CD4-positive, CD25-positive, alpha-beta regulatory T cell (primary cell): ENCODE results near the gene PLAGL1. TPM values are rescaled to one million over a fixed set of nuclear protein-coding genes. Genes with fewer than 3 reads are reported as not detected.
"Not testable (repeated sequence)": the region's sequence is repeated elsewhere in the genome, so short reads cannot be mapped to it uniquely, and the experiment has no call there.

Experiments used
- ATAC-seq, 2 donors: fragments of 150-1000 bp; cut with Tn5 transposase; one replicate each; pipeline ENCODE4 v1.10.0; 2021; ENCODE audit warnings: low read depth in 2 of 2, moderate number of reproducible peaks in 2 of 2, moderate library complexity in 1 of 2
- DNase-seq, 3 donors: peaks; one replicate each; pipeline versions ENCODE4 v3.0.0 to v3.0.0-alpha.2; 2012 to 2022; ENCODE audit warnings: mixed read lengths in 1 of 3
- H3K27ac ChIP-seq: one replicate; pipeline ENCODE4 v1.7.0; 2013; ENCODE audit warnings: mild to moderate bottlenecking, low read length; ENCODE audit not compliant: insufficient read depth, poor library complexity, severe bottlenecking
- H3K27me3 ChIP-seq: one replicate; pipeline ENCODE4 v1.7.0; 2013; ENCODE audit warnings: low read length; ENCODE audit not compliant: control insufficient read depth, insufficient read depth
- H3K36me3 ChIP-seq: one replicate; pipeline ENCODE4 v1.7.0; 2013; ENCODE audit warnings: mild to moderate bottlenecking, low read length, moderate library complexity; ENCODE audit not compliant: control insufficient read depth, insufficient read depth
- H3K4me1 ChIP-seq: 2 replicates; pipeline ENCODE4 v1.7.0; 2013; ENCODE audit warnings: mild to moderate bottlenecking, low read length; ENCODE audit not compliant: insufficient read depth, control insufficient read depth, poor library complexity, severe bottlenecking
- H3K4me3 ChIP-seq: one replicate; pipeline ENCODE4 v1.7.0; 2013; ENCODE audit warnings: low read depth, mild to moderate bottlenecking, low read length, moderate library complexity
- H3K9me3 ChIP-seq, 2 experiments: 1 replicate in 1 of 2; 2 replicates in 1 of 2; pipeline ENCODE4 v1.7.0; 2013; ENCODE audit warnings: low read length in 2 of 2, mild to moderate bottlenecking in 1 of 2, moderate library complexity in 1 of 2; ENCODE audit not compliant: control insufficient read depth in 2 of 2
- H3K27ac Mint-ChIP-seq, 3 donors: one replicate each; pipeline ENCODE4 v1.8.0; 2020 to 2022; ENCODE audit warnings: mild to moderate bottlenecking in 3 of 3, mixed read lengths in 3 of 3, moderate library complexity in 2 of 3
- H3K27me3 Mint-ChIP-seq: one replicate; pipeline ENCODE4 v1.8.0; 2022; ENCODE audit warnings: mild to moderate bottlenecking, mixed read lengths
- H3K36me3 Mint-ChIP-seq: one replicate; pipeline ENCODE4 v1.8.0; 2020; ENCODE audit warnings: mixed read lengths
- H3K4me1 Mint-ChIP-seq, 4 donors: one replicate each; pipeline ENCODE4 v1.8.0; 2020 to 2022; ENCODE audit warnings: mixed read lengths in 4 of 4, mild to moderate bottlenecking in 1 of 4
- H3K4me3 Mint-ChIP-seq, 4 donors: one replicate each; pipeline ENCODE4 v1.8.0; 2020 to 2022; ENCODE audit warnings: mild to moderate bottlenecking in 4 of 4, mixed read lengths in 4 of 4, moderate library complexity in 3 of 4
- H3K9me3 Mint-ChIP-seq, 7 donors: one replicate each; pipeline ENCODE4 v1.8.0; 2020 to 2022; ENCODE audit warnings: mixed read lengths in 7 of 7, mild to moderate bottlenecking in 3 of 7, moderate library complexity in 2 of 7
- polyA plus RNA-seq, 4 donors: library from polyadenylated mRNA; unstranded; fragments of 300-500 nt; fragmentation: Illumina TruSeq; gene quantifications; one replicate each; pipeline ENCODE4 v1.2.3, GENCODE V29; 2021
- total RNA-seq: library from RNA; stranded (reverse); gene quantifications from one replicate; pipeline ENCODE4 v1.2.3, GENCODE V29; 2022

PLAGL1 gene
- total and polyA plus RNA-seq, 5 donors from 2014 or later = 1.4 to 4.7 (median 2.8) TPM

DNA sequence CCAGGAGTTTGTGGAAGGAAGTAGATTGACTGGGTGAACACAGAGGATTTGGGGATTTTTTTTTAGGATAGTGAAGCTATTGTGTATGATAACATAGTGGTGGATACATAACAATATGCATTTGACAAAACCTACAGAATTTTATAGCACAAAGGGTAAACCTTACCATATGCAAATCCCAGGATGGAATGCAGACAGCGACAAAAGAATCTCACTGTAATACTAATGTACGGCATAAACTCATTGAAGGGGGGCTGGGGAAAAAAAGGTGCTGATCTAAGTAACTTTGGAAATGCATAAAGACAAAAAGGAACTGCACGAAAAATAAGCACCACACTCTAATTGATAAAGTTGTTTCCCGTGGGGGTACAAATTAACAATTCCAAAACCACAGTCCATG, 15.2 kb upstream of the PLAGL1 start:
- Histone ChIP-seq H3K9me3 (no peaks in the 10 kb centered on the region), H3K4me3 (no peak overlapping the region), H3K27ac (no peak overlapping the region), H3K36me3 (no peaks in the 10 kb centered on the region), H3K27me3 (no peaks in the 10 kb centered on the region), H3K4me1 (no peaks in the 10 kb centered on the region)
- ATAC-seq (no peak), DNase-seq (no peak)
- H3K27me3 Mint-ChIP-seq = peaks cover 30% of the 10 kb centered on the region
- H3K27ac Mint-ChIP-seq = peak overlapping the region in 1 of 3 donors; percentile 8
- no peak overlapping the region for H3K4me3 Mint-ChIP-seq
- no peaks in the 10 kb centered on the region for H3K36me3 Mint-ChIP-seq
- H3K4me1 Mint-ChIP-seq = no peaks in the 10 kb centered on the region
- H3K9me3 Mint-ChIP-seq = no peaks in the 10 kb centered on the region

DNA sequence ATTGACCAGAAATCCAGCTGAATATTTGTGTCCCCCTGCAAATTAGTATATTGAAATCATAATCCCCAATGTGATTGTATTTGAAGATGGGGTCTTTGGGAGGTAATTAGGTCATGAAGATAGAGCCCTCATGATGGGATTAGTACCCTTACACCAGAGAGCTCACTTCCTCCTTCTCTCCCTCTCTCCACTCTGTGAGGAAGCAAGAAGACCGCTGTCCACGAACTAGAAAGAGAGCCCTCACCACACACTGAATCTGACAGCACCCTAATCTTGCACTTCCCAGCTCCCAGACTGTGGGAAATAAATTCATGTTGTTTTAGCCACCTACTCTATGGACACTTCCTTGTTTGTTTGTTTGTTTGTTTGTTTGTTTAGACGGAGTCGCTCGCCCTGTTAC, 11.9 kb upstream of the PLAGL1 start:
- Mint-ChIP-seq H3K27me3 (peaks cover 12% of the 10 kb centered on the region), H3K27ac (no peak overlapping the region), H3K36me3 (no peaks in the 10 kb centered on the region), H3K4me3 (no peak overlapping the region), H3K4me1 (no peaks in the 10 kb centered on the region), H3K9me3 (peaks cover 0 to 1% (median 0%) of the 10 kb centered on the region in 7 donors)
- ATAC-seq (no peak), DNase-seq (no peak)
- no peaks in the 10 kb centered on the region for H3K9me3 ChIP-seq
- H3K27ac ChIP-seq = no peak overlapping the region
- no peak overlapping the region for H3K4me3 ChIP-seq
- no peaks in the 10 kb centered on the region for H3K27me3 ChIP-seq
- H3K4me1 ChIP-seq = no peaks in the 10 kb centered on the region
- H3K36me3 ChIP-seq = no peaks in the 10 kb centered on the region

GRCh38 chr6:144017166-144018094, 9.4 kb upstream of the PLAGL1 start:
- H3K4me3 Mint-ChIP-seq = no peak overlapping the region
- no peaks in the 10 kb centered on the region for H3K4me1 ChIP-seq
- H3K36me3 Mint-ChIP-seq = no peaks in the 10 kb centered on the region
- H3K4me3 ChIP-seq = no peak overlapping the region
- peaks cover 0 to 1% (median 0%) of the 10 kb centered on the region in 7 donors for H3K9me3 Mint-ChIP-seq
- ATAC-seq = no peak
- H3K4me1 Mint-ChIP-seq = peaks cover 0 to 3% (median 0%) of the 10 kb centered on the region in 4 donors
- H3K27ac Mint-ChIP-seq = no peak overlapping the region
- no peaks in the 10 kb centered on the region for H3K9me3 ChIP-seq
- DNase-seq = no peak
- peaks cover 2% of the 10 kb centered on the region for H3K27me3 ChIP-seq
- H3K36me3 ChIP-seq = no peaks in the 10 kb centered on the region
- H3K27me3 Mint-ChIP-seq = no peaks in the 10 kb centered on the region
- H3K27ac ChIP-seq = no peak overlapping the region

- peak overlapping the region in 1 of 3 donors; percentile 2 for H3K27ac Mint-ChIP-seq
- no peak for ATAC-seq
Measured at GRCh38 chr6:144013486-144013909, 5.4 kb upstream of the PLAGL1 start.

GRCh38 chr6:144012534-144012933, 4.5 kb upstream of the PLAGL1 start:
- Histone ChIP-seq H3K9me3 (no peaks in the 10 kb centered on the region), H3K4me1 (no peaks in the 10 kb centered on the region), H3K27ac (no peak overlapping the region), H3K36me3 (no peaks in the 10 kb centered on the region), H3K4me3 (no peak overlapping the region), H3K27me3 (peaks cover 2% of the 10 kb centered on the region)
- DNase-seq = no peak
- Mint-ChIP-seq H3K27me3 (peaks cover 23% of the 10 kb centered on the region), H3K9me3 (peaks cover 0 to 4% (median 0%) of the 10 kb centered on the region in 7 donors), H3K4me1 (peaks cover 0 to 4% (median 0%) of the 10 kb centered on the region in 4 donors), H3K36me3 (peaks cover 4% of the 10 kb centered on the region), H3K27ac (no peak overlapping the region), H3K4me3 (no peak overlapping the region)
- ATAC-seq = no peak

More at GRCh38 chr6:144013486-144013909, 5.4 kb upstream of the PLAGL1 start:
- peaks cover 2% of the 10 kb centered on the region for H3K27me3 ChIP-seq
- H3K36me3 ChIP-seq = no peaks in the 10 kb centered on the region
- Mint-ChIP-seq H3K27me3 (peaks cover 23% of the 10 kb centered on the region), H3K4me3 (no peak overlapping the region), H3K4me1 (peaks cover 0 to 4% (median 0%) of the 10 kb centered on the region in 4 donors), H3K36me3 (peaks cover 4% of the 10 kb centered on the region), H3K9me3 (peaks cover 0 to 4% (median 0%) of the 10 kb centered on the region in 7 donors)
- no peaks in the 10 kb centered on the region for H3K4me1 ChIP-seq
- no peaks in the 10 kb centered on the region for H3K9me3 ChIP-seq
- peak; percentile 40 to 67 (median 53) for DNase-seq
- no peak overlapping the region for H3K4me3 ChIP-seq
- H3K27ac ChIP-seq = no peak overlapping the region

DNA sequence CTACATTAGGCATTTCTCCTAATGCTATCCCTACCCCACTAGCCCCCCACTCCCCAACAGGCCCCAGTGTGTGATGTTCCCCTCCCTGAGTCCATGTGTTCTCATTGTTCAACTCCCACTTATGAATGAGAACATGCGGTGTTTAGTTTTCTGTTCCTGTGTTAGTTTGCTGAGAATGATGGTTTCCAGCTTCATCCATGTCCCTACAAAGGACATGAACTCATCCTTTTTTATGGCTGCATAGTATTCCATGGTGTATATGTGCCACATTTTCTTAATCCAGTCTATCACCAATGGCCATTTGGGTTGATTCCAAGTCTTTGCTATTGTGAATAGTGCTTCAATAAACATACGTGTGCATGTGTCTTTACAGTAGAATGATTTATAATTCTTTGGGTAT, 1.6 kb upstream of the PLAGL1 start:
- peaks cover 12% of the 10 kb centered on the region for H3K27me3 ChIP-seq
- not testable (repeated sequence) for H3K9me3 ChIP-seq, ATAC-seq, H3K4me1 ChIP-seq, DNase-seq, H3K36me3 Mint-ChIP-seq, H3K27ac ChIP-seq, H3K4me3 ChIP-seq, H3K27ac Mint-ChIP-seq, H3K36me3 ChIP-seq, H3K9me3 Mint-ChIP-seq
- H3K4me1 Mint-ChIP-seq = peaks cover 0 to 17% (median 1%) of the 10 kb centered on the region in 4 donors
- peak overlapping the region in 1 of 4 donors; percentile 51 for H3K4me3 Mint-ChIP-seq
- H3K27me3 Mint-ChIP-seq = peaks cover 28% of the 10 kb centered on the region

- no peak for DNase-seq
- no peaks in the 10 kb centered on the region for H3K36me3 ChIP-seq
- Mint-ChIP-seq H3K27me3 (peaks cover 33% of the 10 kb centered on the region), H3K9me3 (peaks cover 0 to 4% (median 0%) of the 10 kb centered on the region in 7 donors), H3K4me1 (peaks cover 0 to 17% (median 1%) of the 10 kb centered on the region in 4 donors), H3K36me3 (peaks cover 4% of the 10 kb centered on the region), H3K27ac (no peak overlapping the region), H3K4me3 (peak overlapping the region; percentile 62 to 75 (median 70))
- H3K27ac ChIP-seq = no peak overlapping the region
- peaks cover 12% of the 10 kb centered on the region for H3K27me3 ChIP-seq
- no peak overlapping the region for H3K4me3 ChIP-seq
- no peak for ATAC-seq
- H3K4me1 ChIP-seq = no peaks in the 10 kb centered on the region
- no peaks in the 10 kb centered on the region for H3K9me3 ChIP-seq
Measured at GRCh38 chr6:144008846-144009245, 787 bp upstream of the PLAGL1 start.
